ENCODE results near the gene POTEE. TPM values are rescaled to one million over a fixed set of nuclear protein-coding genes. Genes with fewer than 3 reads are reported as not detected.
"Not testable (repeated sequence)": the region's sequence is repeated elsewhere in the genome, so short reads cannot be mapped to it uniquely, and the experiment has no call there.

The POTEE gene
- 0.64 and 3.4 TPM in 2 replicates for total RNA-seq

GRCh38 chr2:131209030-131209772, at the start of gene POTEE:
Gene POTEE, plus strand, starts transcription at chr2:131209536. Its CDS starts 8,867 bp downstream, at chr2:131218403.
- intact Hi-C loops (cut with micrococcal nuclease): not testable (repeated sequence)

- intact Hi-C loops (cut with micrococcal nuclease): not testable (repeated sequence)
These were observed 43.8 kb upstream of the POTEE start for GRCh38 chr2:131165562-131165961.

GRCh38 chr2:131168538-131168937, 40.8 kb upstream of the POTEE start:
- intact Hi-C loops (cut with micrococcal nuclease): no loop called here

- intact Hi-C loops (cut with micrococcal nuclease): not testable (repeated sequence)
These were observed 31.3 kb upstream of the POTEE start for GRCh38 chr2:131178050-131178449.

GRCh38 chr2:131178721-131179418, 30.5 kb upstream of the POTEE start:
- intact Hi-C loops (cut with micrococcal nuclease): not testable (repeated sequence)

- intact Hi-C loops (cut with micrococcal nuclease): not testable (repeated sequence)
These were observed 27.9 kb upstream of the POTEE start for GRCh38 chr2:131181451-131181850.

- intact Hi-C loops (cut with micrococcal nuclease): not testable (repeated sequence)
These were observed 15.9 kb upstream of the POTEE start for GRCh38 chr2:131193421-131193820.

GRCh38 chr2:131196186-131196585, 13.2 kb upstream of the POTEE start:
- intact Hi-C loops (cut with micrococcal nuclease): not testable (repeated sequence)

GRCh38 chr2:131201098-131201497, 8.2 kb upstream of the POTEE start:
- intact Hi-C loops (cut with micrococcal nuclease): no loop called here

GRCh38 chr2:131207839-131208238, 1.5 kb upstream of the POTEE start:
- intact Hi-C loops (cut with micrococcal nuclease): not testable (repeated sequence)

GRCh38 chr2:131209773-131210104, 403 bp downstream of the POTEE start:
- intact Hi-C loops (cut with micrococcal nuclease): not testable (repeated sequence)

GRCh38 chr2:131210434-131211211, 1.3 kb downstream of the POTEE start:
- intact Hi-C loops (cut with micrococcal nuclease): not testable (repeated sequence)

- intact Hi-C loops (cut with micrococcal nuclease): not testable (repeated sequence)
These were observed 8.1 kb downstream of the POTEE start for GRCh38 chr2:131217238-131217986.

- intact Hi-C loops (cut with micrococcal nuclease): not testable (repeated sequence)
These were observed 26.5 kb downstream of the POTEE start for GRCh38 chr2:131235543-131236449.

Other genes starting within 250 kb of the POTEE start
- 58.3 and 58.4 TPM in 2 replicates for gene FAM168B, start 116.1 kb upstream of the POTEE start, total RNA-seq
- 67.9 and 69.9 TPM in 2 replicates for gene PLEKHB2, start 104.2 kb upstream of the POTEE start, total RNA-seq
- gene RAB6D, start 154.6 kb downstream of the POTEE start, total RNA-seq: not detected in 2 replicates

All from T-helper 2 cell treated with Interferon-gamma antibody and Interleukin-4, amounts not matched to agents 100 ng/mL and 5 ng/mL, for 36 hours (primary cell).